Fibroblast of pulmonary artery (primary cell): ENCODE results near the gene PHF14.

Experiments used
- DNase-seq: peaks from one replicate; pipeline ENCODE4 v3.0.0-alpha.2; 2010; ENCODE audit warnings: low read depth
- H3K4me3 ChIP-seq: replicated peaks from 2 replicates; pipeline ENCODE4 v1.5.1; 2011; ENCODE audit warnings: low read depth, mild to moderate bottlenecking, control low read depth, low read length, moderate library complexity
- CTCF ChIP-seq: IDR thresholded peaks from 2 replicates; pipeline ENCODE4 v1.5.1; 2011; ENCODE audit warnings: mild to moderate bottlenecking, control low read depth, low read length, inconsistent platforms; ENCODE audit errors: missing control alignments

Gene PHF14

GRCh38 chr7:11163220-11163619, 189.5 kb downstream of the PHF14 start:
- no peak for DNase-seq
- no peak for TF ChIP-seq CTCF
- H3K4me3 ChIP-seq: no peak overlapping the region

GRCh38 chr7:11166051-11166450, 192.4 kb downstream of the PHF14 start:
- TF ChIP-seq CTCF: no peak
- no peak overlapping the region for H3K4me3 ChIP-seq
- no peak for DNase-seq

DNA sequence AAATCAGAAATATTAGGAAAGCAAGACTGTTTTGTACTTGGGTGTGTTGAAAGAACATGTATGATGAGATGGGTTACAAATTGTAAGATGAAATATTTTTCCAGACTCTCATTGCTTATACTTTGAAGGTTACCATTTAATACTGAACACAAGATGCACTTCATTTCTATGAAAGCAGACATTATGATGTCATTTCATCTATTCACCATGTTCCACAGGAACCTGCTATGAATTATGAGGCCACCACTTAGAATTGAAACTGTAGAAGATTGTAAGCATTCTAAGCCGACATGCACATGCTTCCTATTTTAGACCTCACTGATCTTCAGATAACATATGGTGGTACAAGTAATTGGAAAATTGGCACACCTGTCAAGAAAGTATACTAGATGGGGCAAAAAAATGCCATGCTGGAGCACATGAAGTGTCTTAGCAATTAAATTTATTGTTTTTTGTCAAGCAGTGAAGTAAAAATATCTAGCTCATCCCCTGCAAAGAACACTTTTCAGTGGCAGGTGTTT, 195.0 kb downstream of the PHF14 start:
- no peak for DNase-seq
- TF ChIP-seq CTCF: no peak
- H3K4me3 ChIP-seq: no peak overlapping the region

GRCh38 chr7:11170175-11170574, 196.5 kb downstream of the PHF14 start:
- no peak overlapping the region for H3K4me3 ChIP-seq
- TF ChIP-seq CTCF: no peak
- DNase-seq: no peak

DNA sequence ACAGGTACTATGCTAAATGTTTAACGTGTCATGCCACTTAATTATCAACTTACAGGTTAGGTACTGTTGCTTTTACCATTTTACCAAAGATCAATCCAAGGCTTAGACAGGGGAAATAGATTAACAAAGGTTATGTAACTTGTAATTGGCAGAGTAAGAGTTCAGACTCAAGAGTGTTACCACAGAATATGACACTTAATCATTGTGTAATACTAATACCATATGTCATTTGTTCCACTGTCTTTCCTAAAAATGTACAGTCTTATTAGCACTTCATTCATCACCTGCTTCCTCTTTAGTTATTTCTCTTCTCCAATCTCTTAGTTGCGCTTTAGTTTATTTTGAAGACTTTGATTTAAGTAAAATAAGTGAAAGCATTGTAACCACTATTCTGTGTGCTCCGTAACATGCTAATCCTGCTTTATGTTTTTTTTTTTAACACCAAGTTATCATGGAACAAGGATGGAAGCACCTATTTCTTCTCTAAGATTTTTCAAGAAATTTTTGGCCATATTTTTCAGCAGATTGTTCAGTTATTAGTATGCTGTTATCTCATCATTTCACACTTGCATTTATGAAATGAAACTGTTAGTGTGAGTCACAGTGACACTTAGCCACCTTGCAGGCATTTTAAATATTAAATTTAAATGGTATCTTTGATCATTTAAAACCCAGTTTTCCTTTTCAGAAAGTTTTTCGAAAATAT, 197.3 kb downstream of the PHF14 start:
- no peak for TF ChIP-seq CTCF
- no peak for DNase-seq
- no peak overlapping the region for H3K4me3 ChIP-seq

DNA sequence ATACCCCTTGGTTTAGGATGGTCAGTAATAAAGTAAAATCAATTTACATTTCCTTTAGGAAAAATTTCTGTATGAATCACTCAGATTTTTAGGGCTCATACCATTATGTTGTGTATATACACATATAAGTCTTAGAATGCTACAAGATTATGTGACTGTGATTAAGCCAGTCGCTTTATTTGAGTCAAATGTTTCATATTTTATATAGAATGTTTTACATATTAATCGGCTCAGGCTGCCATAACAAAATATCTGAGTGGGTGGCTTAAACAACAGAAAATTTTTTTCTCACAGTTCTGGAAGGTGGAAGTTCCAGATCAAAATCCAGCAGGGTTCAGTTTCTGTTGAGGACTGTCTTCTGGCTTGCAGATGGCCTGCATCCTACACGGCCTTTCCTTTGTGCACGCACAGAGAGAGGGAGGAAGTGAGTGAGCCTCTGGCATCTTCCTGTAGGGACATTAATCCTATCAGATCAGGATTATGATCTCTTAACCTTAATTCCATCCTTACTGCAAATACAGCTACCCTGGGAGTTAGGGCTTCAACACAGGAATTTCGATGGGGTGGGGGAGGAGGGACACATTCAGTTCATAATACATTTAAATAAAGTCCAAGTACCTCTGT, 198.0 kb downstream of the PHF14 start:
- DNase-seq: no peak
- H3K4me3 ChIP-seq: no peak overlapping the region
- TF ChIP-seq CTCF: no peak

DNA sequence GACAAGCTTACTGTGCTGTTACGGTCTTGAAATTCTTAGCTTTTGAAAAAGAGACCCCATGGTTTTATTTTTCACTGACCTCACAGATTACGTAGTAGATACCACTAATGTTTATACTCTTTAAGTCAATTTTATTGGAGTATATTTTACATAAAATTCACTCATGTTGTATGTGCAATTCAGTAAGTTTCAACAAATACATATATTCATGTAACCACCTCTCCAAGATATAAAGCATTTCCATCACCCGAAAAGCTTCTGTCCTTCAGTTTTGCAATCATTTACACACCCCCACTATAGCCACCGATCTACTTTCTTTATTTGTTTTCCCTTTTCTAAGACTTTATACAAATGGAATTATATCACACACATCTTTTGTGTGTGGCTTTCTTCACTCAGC, 199.2 kb downstream of the PHF14 start:
- no peak for TF ChIP-seq CTCF
- no peak overlapping the region for H3K4me3 ChIP-seq
- no peak for DNase-seq
